ENCODE measurements around the gene SEMA3D.

The SEMA3D gene

GRCh38 chr7:84948634-84949033 is 238.2 kb downstream of the SEMA3D start:
- no peak overlapping the region for H3K4me3 ChIP-seq (ENCODE audit: low read depth, low read length)
- no peak overlapping the region for H4K12ac ChIP-seq (ENCODE audit: low read depth, low read length)
- H4K91ac ChIP-seq (ENCODE audit: low read depth, low read length) = no peak overlapping the region
- no peak overlapping the region for H2AK5ac ChIP-seq (ENCODE audit: low read length)
- H3K79me1 ChIP-seq (ENCODE audit: low read length) = no peaks in the 10 kb centered on the region
- no peak overlapping the region for H3K4me2 ChIP-seq (ENCODE audit: low read length)
- H2BK5ac ChIP-seq (ENCODE audit: low read depth, low read length, poor library complexity) = no peak overlapping the region
- H2BK120ac ChIP-seq (ENCODE audit: insufficient read depth, low read length, poor library complexity) = no peak overlapping the region
- no peak overlapping the region for H3K9ac ChIP-seq (ENCODE audit: low read length)
- no peak overlapping the region for H4K8ac ChIP-seq (ENCODE audit: low read depth, low read length)
- no peak overlapping the region for H3K14ac ChIP-seq (ENCODE audit: low read length)
- H2AFZ ChIP-seq (ENCODE audit: insufficient read depth, low read length, poor library complexity) = no peak overlapping the region
- no peaks in the 10 kb centered on the region for H3K4me1 ChIP-seq (ENCODE audit: control insufficient read depth in 1 of 2, insufficient read depth in 2 of 2, low read length in 2 of 2)
- no peak overlapping the region for H3K27ac ChIP-seq (ENCODE audit: low read depth, low read length)
- WGBS (ENCODE audit: extremely low coverage, insufficient coverage, insufficient read length) = no CpG with 5 or more reads among the region's 2 CpGs
- H3K23ac ChIP-seq (ENCODE audit: low read length) = no peak overlapping the region
- H3K36me3 ChIP-seq (ENCODE audit: control insufficient read depth in 1 of 2, insufficient read depth in 2 of 2, low read length in 2 of 2) = no peaks in the 10 kb centered on the region
- no peaks in the 10 kb centered on the region for H3K9me3 ChIP-seq (ENCODE audit: insufficient read depth, low read depth, low read length)
- no peak overlapping the region for H3K4ac ChIP-seq (ENCODE audit: low read depth, low read length)
- DNase-seq = no peak
- no peak overlapping the region for H2BK12ac ChIP-seq (ENCODE audit: low read length)
- no peak overlapping the region for H3K18ac ChIP-seq (ENCODE audit: low read length)
- H3K79me2 ChIP-seq (ENCODE audit: control insufficient read depth, insufficient read depth, low read length, poor library complexity) = no peaks in the 10 kb centered on the region
- H3K27me3 ChIP-seq (ENCODE audit: insufficient read depth, low read length) = no peaks in the 10 kb centered on the region

GRCh38 chr7:84946549-84946948 is 240.3 kb downstream of the SEMA3D start:
- no peaks in the 10 kb centered on the region for H3K27me3 ChIP-seq (ENCODE audit: insufficient read depth, low read length)
- no peaks in the 10 kb centered on the region for H3K9me3 ChIP-seq (ENCODE audit: insufficient read depth, low read depth, low read length)
- H2AK5ac ChIP-seq (ENCODE audit: low read length) = no peak overlapping the region
- no peak overlapping the region for H4K91ac ChIP-seq (ENCODE audit: low read depth, low read length)
- H2BK12ac ChIP-seq (ENCODE audit: low read length) = no peak overlapping the region
- H3K4me3 ChIP-seq (ENCODE audit: low read depth, low read length) = no peak overlapping the region
- H3K4ac ChIP-seq (ENCODE audit: low read depth, low read length) = no peak overlapping the region
- H3K4me1 ChIP-seq (ENCODE audit: control insufficient read depth in 1 of 2, insufficient read depth in 2 of 2, low read length in 2 of 2) = no peaks in the 10 kb centered on the region
- no peaks in the 10 kb centered on the region for H3K36me3 ChIP-seq (ENCODE audit: control insufficient read depth in 1 of 2, insufficient read depth in 2 of 2, low read length in 2 of 2)
- H4K12ac ChIP-seq (ENCODE audit: low read depth, low read length) = no peak overlapping the region
- H3K9ac ChIP-seq (ENCODE audit: low read length) = no peak overlapping the region
- no peak overlapping the region for H2BK120ac ChIP-seq (ENCODE audit: insufficient read depth, low read length, poor library complexity)
- H3K18ac ChIP-seq (ENCODE audit: low read length) = no peak overlapping the region
- WGBS (ENCODE audit: extremely low coverage, insufficient coverage, insufficient read length) = 100% methylated on average over 1 of the region's 1 CpG
- H4K8ac ChIP-seq (ENCODE audit: low read depth, low read length) = no peak overlapping the region
- H3K4me2 ChIP-seq (ENCODE audit: low read length) = no peak overlapping the region
- no peak overlapping the region for H3K27ac ChIP-seq (ENCODE audit: low read depth, low read length)
- H3K23ac ChIP-seq (ENCODE audit: low read length) = no peak overlapping the region
- DNase-seq = no peak
- no peaks in the 10 kb centered on the region for H3K79me2 ChIP-seq (ENCODE audit: control insufficient read depth, insufficient read depth, low read length, poor library complexity)
- H3K14ac ChIP-seq (ENCODE audit: low read length) = no peak overlapping the region
- no peaks in the 10 kb centered on the region for H3K79me1 ChIP-seq (ENCODE audit: low read length)
- no peak overlapping the region for H2AFZ ChIP-seq (ENCODE audit: insufficient read depth, low read length, poor library complexity)
- no peak overlapping the region for H2BK5ac ChIP-seq (ENCODE audit: low read depth, low read length, poor library complexity)

Data from trophoblast cell (in vitro differentiated cells and primary cell).